Lung microvascular endothelial cell (primary cell): ENCODE measurements around the gene CD79B. TPM values are rescaled to one million over a fixed set of nuclear protein-coding genes. Genes with fewer than 3 reads are reported as not detected.
"Not testable (repeated sequence)": the region's sequence is repeated elsewhere in the genome, so short reads cannot be mapped to it uniquely, and the experiment has no call there.

Experiments used
- DNase-seq, 2 donors: peaks; one replicate each; pipeline versions ENCODE4 v3.0.0 to v3.0.0-alpha.2; 2010; ENCODE audit warnings: low read depth in 2 of 2
- total RNA-seq: library from RNA; depleted of rRNA; stranded (reverse); fragments of >200 nt; gene quantifications from 2 replicates; pipeline ENCODE4 v1.2.1, GENCODE V29; 2014

CD79B gene
- total RNA-seq, 1 donor from 2014 or later, result not detected

GRCh38 chr17:63933598-63933997 is 1.5 kb upstream of the CD79B start:
- DNase-seq, result no peak

- no peak for DNase-seq
Observed at GRCh38 chr17:63932721-63933120, 590 bp upstream of the CD79B start.

- DNase-seq, result peak in 1 of 2 donors; percentile 20
Observed at GRCh38 chr17:63930951-63931575, 1.1 kb downstream of the CD79B start.

- no peak for DNase-seq
Observed at GRCh38 chr17:63929860-63930766, 2.0 kb downstream of the CD79B start.

GRCh38 chr17:63928966-63929695 is 3.0 kb downstream of the CD79B start:
- DNase-seq, result no peak

- DNase-seq, result no peak
Observed at GRCh38 chr17:63928172-63928666, 3.9 kb downstream of the CD79B start.

GRCh38 chr17:63927464-63928171 is 4.5 kb downstream of the CD79B start:
- DNase-seq, result no peak

GRCh38 chr17:63926164-63926563 is 6.0 kb downstream of the CD79B start:
- no peak for DNase-seq

- DNase-seq, result no peak
Observed at GRCh38 chr17:63925615-63926014, 6.5 kb downstream of the CD79B start.

- DNase-seq, result not testable (repeated sequence)
Observed at GRCh38 chr17:63922402-63922801, 9.7 kb downstream of the CD79B start.

GRCh38 chr17:63920779-63921178 is 11.4 kb downstream of the CD79B start:
- not testable (repeated sequence) for DNase-seq

- DNase-seq, result not testable (repeated sequence)
Observed at GRCh38 chr17:63920050-63920449, 12.1 kb downstream of the CD79B start.

- DNase-seq, result peak; percentile 57 to 73
Observed at GRCh38 chr17:63919311-63919723, 12.8 kb downstream of the CD79B start.

GRCh38 chr17:63918789-63919305 is 13.3 kb downstream of the CD79B start, which contains the start of gene GH1:
TSS of gene GH1 (minus strand) at chr17:63918839. CDS start at chr17:63918776, 63 bp downstream.
- not testable (repeated sequence) for DNase-seq

- DNase-seq, result no peak
Observed at GRCh38 chr17:63918305-63918704, 13.8 kb downstream of the CD79B start.

GRCh38 chr17:63917646-63918045 is 14.5 kb downstream of the CD79B start:
- no peak for DNase-seq

- DNase-seq, result not testable (repeated sequence)
Observed at GRCh38 chr17:63917206-63917605, 14.9 kb downstream of the CD79B start.

- no peak for DNase-seq
Observed at GRCh38 chr17:63916566-63917185, 15.5 kb downstream of the CD79B start.

- DNase-seq, result not testable (repeated sequence)
Observed at GRCh38 chr17:63915753-63916152, 16.4 kb downstream of the CD79B start.

GRCh38 chr17:63914471-63914870 is 17.7 kb downstream of the CD79B start:
- DNase-seq, result no peak
